Gastrocnemius medialis (tissue), 4 donors: ENCODE measurements around the gene PAPSS2.

Source experiments
- CTCF ChIP-seq, 5 experiments: fragments of 450-650 bp in 3 of 5; fragments of 200-600 bp in 2 of 5; sonication (generic) in 2 of 5; IDR thresholded peaks in 4 of 5; conservative IDR thresholded peaks in 1 of 5; 1 replicate in 4 of 5; 2 replicates in 1 of 5; pipeline ENCODE4 v1.5.1; 2016 to 2019; ENCODE audit warnings: antibody characterized with exemption in 5 of 5, mild to moderate bottlenecking in 3 of 5, moderate library complexity in 3 of 5
- POLR2A ChIP-seq, 2 donors: fragments of 450-650 bp; IDR thresholded peaks; one replicate each; pipeline ENCODE4 v1.6.1; 2017; ENCODE audit warnings: antibody characterized with exemption in 2 of 2, mild to moderate bottlenecking in 2 of 2, moderate library complexity in 2 of 2

DNA sequence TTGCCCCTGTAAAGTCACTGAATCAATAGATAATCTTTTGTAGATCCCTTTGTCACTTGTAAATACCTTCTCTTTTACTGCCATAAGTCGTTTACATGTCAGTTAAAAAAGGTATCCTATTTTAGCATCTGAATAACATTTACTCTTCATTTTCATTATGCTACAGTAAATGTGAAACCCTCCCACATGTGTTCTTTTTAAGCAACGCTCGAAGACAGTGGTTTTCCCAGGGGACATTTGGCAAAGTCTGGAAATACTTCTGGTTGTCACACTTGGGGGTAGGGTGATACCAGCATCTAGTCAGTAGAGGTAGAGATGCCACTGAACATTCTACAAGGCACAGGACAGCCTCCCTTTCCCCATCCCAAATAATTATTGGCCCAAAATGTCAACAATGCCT lies 134.6 kb downstream of the PAPSS2 start:
- TF ChIP-seq CTCF (IDR thresholded peaks at IDR 0.05 in 4 of 5, conservative IDR thresholded peaks at IDR 0.05 in 1 of 5) (no peak), POLR2A (IDR thresholded peaks at IDR 0.05) (no peak)
